ENCODE measurements around the gene TMEM154.

Gene TMEM154

GRCh38 chr4:152696764-152697261 lies 17.0 kb upstream of the TMEM154 start:
- DNase-seq = no peak

GRCh38 chr4:152693871-152694270 lies 14.1 kb upstream of the TMEM154 start:
- no peak for DNase-seq

DNA sequence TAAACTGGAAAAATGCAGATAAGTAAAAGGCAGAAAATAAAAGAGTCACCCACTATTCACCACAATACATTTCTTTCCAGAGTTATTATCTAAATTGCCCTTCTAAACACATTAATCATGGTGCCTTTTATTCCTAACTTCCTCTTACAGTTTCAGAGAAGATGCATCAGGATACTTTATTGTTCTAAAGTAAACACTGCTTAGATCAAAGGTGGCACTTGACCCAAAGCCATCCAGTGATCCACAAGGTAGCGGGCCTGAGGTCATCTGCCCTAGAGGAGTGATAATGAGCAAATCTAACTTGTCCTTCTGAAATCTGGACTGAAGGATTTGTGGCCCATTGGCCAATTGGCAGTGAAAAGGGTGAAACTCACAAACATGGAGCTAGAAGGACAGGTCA lies 12.0 kb upstream of the TMEM154 start:
- DNase-seq = no peak

GRCh38 chr4:152690706-152691651 lies 11.2 kb upstream of the TMEM154 start:
- DNase-seq = no peak

- DNase-seq = no peak
Measured at GRCh38 chr4:152689615-152690501, 10.1 kb upstream of the TMEM154 start.

GRCh38 chr4:152687974-152688599 lies 8.3 kb upstream of the TMEM154 start:
- DNase-seq = no peak

- no peak for DNase-seq
Measured at GRCh38 chr4:152686452-152687013, 6.7 kb upstream of the TMEM154 start.

DNA sequence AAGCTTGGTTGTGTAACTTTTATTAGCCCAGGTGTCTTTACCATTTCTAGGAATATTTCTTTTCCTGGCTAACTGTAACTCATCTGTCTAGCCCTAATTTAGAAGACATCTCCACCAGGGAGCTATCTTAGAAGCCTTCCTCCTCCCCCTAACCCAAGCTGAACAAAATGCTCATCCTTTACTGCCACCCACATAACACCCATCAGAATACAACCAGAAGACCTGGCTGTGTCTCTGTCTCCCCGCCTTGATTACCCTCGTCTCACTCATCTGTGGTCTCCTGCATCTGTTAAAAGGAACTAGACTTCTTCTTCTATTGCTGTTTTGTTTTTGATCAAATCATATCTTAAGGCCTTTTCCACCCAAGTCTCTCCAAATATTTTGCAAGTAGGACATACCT lies 4.8 kb upstream of the TMEM154 start:
- DNase-seq = no peak

DNA sequence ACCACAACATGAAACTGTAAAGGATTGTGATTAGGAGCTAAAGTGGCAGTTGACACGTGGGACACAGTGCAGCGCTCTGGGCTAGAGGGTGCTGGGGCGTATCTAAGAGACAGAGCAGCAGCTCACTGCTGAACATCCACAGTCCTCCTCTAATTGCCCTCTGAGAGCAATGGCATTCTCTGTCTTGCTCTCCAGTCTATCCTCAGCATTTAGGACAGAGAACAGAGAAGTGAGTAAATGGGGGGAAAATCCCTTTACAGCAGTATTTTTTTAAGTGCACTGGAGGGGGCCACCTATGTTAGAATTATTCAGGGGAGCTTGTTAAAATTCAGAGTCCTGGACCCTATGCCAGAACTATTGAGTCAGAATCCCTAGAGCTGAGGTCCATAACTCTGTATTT lies 4.2 kb upstream of the TMEM154 start:
- DNase-seq = no peak

DNA sequence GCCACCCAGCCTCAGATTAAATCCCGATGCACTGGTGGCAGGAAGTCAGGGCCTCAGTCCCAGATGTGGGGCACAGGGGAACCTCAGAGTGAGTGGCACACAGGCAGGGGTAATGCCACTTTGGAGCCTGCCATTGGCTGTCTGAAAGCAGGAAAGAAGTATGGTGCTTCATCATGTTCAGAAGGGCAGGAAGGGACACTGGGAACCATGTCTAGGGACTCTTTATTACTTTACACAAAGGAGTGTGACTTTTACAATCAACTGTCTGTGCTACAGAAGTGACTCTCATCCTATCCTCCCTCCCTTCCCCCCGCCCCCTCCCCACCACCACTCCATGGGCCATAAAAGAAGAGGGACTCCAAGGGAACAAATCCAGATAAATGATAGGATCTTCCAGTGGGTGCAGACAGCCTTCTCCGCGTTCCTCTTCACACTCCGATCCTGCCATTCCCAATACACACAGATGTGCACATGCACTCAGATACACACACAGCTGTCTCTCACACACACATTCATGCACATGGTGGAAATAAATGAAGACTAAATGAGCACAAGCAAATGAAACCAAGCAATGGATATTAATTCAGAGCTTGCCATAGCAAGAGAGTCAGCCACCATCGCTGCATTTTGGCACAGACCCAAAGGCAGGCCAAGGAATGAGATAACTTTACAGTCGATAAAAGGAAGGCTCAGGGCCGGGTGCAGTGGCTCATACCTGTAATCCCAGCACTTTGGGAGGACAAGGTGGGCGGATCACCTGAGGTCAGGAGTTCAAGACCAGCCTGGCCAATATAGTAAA lies 2.5 kb upstream of the TMEM154 start:
- no peak for DNase-seq

GRCh38 chr4:152680988-152681603 lies 1.3 kb upstream of the TMEM154 start:
- no peak for DNase-seq

GRCh38 chr4:152678841-152679240 lies 956 bp downstream of the TMEM154 start:
- DNase-seq = no peak

DNA sequence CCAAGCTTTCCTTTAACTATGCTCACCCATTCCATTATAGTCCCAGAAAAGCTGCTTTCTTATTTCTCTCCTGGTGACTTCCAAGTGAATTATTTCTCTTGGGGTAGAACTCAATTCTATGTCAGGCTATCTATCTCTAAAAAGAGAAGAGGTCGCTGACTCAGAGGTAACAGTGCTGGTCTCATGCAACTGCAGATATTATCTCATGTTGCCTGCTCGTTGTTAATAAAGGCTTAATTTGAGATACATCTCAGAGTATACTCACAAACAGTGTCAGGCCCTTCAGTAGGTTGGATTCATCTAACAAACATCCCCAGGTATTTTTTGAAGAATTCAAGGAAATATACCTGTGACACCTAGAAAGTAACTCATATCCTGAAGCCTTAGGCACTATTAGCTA lies 2.7 kb downstream of the TMEM154 start:
- no peak for DNase-seq

GRCh38 chr4:152676052-152676854 lies 3.5 kb downstream of the TMEM154 start:
- DNase-seq = no peak

- DNase-seq = no peak
Measured at GRCh38 chr4:152674359-152674758, 5.4 kb downstream of the TMEM154 start.

- no peak for DNase-seq
Measured at GRCh38 chr4:152673489-152673888, 6.3 kb downstream of the TMEM154 start.

GRCh38 chr4:152672206-152673092 lies 7.3 kb downstream of the TMEM154 start:
- no peak for DNase-seq

GRCh38 chr4:152668338-152668964 lies 11.3 kb downstream of the TMEM154 start:
- DNase-seq = no peak

All from right kidney (tissue), 1 donor.